ENCODE data around the gene RIMS1. TPM values are rescaled to one million over a fixed set of nuclear protein-coding genes. Genes with fewer than 3 reads are reported as not detected.
A peak's percentile ranks its signal among the peaks of the same experiment; 100 is the strongest.

The RIMS1 gene
- total RNA-seq, 1 experiment from 2014 or later, result 1.1 TPM

DNA sequence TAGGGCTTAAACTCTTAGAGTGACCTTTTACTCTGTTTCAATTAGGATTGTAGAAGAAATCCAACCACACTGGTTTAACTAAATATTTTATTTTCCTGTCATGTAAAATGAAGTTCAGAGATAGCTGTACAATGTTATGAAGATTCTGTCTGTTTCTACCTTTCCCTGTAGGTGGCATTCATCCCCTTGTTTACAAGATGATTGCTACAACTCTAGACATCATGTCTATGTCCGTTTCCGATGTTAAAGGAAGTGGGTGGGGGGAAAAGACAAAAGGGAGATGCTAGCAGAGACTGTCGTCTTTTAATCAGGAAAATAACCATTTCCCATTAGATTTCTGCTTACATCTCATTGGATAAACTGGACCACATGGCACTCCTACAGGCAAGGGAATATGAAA, 30.9 kb upstream of the RIMS1 start (continued):
- TF ChIP-seq, protein P1, sequence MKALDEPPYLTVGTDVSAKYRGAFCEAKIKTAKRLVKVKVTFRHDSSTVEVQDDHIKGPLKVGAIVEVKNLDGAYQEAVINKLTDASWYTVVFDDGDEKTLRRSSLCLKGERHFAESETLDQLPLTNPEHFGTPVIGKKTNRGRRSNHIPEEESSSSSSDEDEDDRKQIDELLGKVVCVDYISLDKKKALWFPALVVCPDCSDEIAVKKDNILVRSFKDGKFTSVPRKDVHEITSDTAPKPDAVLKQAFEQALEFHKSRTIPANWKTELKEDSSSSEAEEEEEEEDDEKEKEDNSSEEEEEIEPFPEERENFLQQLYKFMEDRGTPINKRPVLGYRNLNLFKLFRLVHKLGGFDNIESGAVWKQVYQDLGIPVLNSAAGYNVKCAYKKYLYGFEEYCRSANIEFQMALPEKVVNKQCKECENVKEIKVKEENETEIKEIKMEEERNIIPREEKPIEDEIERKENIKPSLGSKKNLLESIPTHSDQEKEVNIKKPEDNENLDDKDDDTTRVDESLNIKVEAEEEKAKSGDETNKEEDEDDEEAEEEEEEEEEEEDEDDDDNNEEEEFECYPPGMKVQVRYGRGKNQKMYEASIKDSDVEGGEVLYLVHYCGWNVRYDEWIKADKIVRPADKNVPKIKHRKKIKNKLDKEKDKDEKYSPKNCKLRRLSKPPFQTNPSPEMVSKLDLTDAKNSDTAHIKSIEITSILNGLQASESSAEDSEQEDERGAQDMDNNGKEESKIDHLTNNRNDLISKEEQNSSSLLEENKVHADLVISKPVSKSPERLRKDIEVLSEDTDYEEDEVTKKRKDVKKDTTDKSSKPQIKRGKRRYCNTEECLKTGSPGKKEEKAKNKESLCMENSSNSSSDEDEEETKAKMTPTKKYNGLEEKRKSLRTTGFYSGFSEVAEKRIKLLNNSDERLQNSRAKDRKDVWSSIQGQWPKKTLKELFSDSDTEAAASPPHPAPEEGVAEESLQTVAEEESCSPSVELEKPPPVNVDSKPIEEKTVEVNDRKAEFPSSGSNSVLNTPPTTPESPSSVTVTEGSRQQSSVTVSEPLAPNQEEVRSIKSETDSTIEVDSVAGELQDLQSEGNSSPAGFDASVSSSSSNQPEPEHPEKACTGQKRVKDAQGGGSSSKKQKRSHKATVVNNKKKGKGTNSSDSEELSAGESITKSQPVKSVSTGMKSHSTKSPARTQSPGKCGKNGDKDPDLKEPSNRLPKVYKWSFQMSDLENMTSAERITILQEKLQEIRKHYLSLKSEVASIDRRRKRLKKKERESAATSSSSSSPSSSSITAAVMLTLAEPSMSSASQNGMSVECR (CRISPR knock-in tag; IDR thresholded peaks at IDR 0.05; ENCODE audit: borderline replicate concordance), result no peak
- TF ChIP-seq OVOL2 (CRISPR knock-in tag; IDR thresholded peaks at IDR 0.05; ENCODE audit: borderline replicate concordance) (no peak), ETV6 (CRISPR knock-in tag; IDR thresholded peaks at IDR 0.05) (no peak)
- TF ChIP-seq, protein P2, sequence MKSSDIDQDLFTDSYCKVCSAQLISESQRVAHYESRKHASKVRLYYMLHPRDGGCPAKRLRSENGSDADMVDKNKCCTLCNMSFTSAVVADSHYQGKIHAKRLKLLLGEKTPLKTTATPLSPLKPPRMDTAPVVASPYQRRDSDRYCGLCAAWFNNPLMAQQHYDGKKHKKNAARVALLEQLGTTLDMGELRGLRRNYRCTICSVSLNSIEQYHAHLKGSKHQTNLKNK (CRISPR knock-in tag; IDR thresholded peaks at IDR 0.05), result no peak
- TF ChIP-seq, protein P3, sequence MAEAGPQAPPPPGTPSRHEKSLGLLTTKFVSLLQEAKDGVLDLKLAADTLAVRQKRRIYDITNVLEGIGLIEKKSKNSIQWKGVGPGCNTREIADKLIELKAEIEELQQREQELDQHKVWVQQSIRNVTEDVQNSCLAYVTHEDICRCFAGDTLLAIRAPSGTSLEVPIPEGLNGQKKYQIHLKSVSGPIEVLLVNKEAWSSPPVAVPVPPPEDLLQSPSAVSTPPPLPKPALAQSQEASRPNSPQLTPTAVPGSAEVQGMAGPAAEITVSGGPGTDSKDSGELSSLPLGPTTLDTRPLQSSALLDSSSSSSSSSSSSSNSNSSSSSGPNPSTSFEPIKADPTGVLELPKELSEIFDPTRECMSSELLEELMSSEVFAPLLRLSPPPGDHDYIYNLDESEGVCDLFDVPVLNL (CRISPR knock-in tag; IDR thresholded peaks at IDR 0.05; ENCODE audit: borderline replicate concordance, low read depth), result no peak

DNA sequence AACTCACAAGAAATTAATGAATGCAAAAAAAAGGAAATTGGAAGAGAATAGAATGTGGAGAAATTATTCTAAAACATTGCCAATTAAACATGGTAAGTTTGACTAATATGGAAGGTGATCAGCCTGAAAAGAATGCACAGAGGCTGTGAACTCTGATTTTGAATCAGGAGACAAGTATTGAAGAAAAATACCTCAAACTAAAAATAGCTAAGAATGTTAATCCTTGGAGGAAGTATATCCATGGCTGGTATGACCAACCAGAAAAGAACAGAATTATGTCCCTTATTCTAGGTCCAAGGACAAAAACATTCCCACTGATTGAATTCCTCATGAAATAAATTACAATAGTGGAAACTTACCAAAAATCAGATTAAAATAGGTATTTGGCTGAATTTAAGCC, 7.3 kb upstream of the RIMS1 start:
- Mint-ChIP-seq H3K27ac (no peak overlapping the region), H3K27me3 (ENCODE audit: low read depth) (peaks cover 6% of the 10 kb centered on the region), H3K4me1 (no peaks in the 10 kb centered on the region), H3K9me3 (no peaks in the 10 kb centered on the region), H3K36me3 (no peaks in the 10 kb centered on the region), H3K4me3 (no peak overlapping the region)
- ChIA-PET CTCF (no interaction called here), POLR2A (no interaction called here)
- TF ChIP-seq ZNF121 (CRISPR knock-in tag; IDR thresholded peaks at IDR 0.05) (no peak), ZNF232 (CRISPR knock-in tag; IDR thresholded peaks at IDR 0.05) (no peak), ZNF416 (CRISPR knock-in tag; IDR thresholded peaks at IDR 0.05) (no peak)
- TF ChIP-seq, protein P4, sequence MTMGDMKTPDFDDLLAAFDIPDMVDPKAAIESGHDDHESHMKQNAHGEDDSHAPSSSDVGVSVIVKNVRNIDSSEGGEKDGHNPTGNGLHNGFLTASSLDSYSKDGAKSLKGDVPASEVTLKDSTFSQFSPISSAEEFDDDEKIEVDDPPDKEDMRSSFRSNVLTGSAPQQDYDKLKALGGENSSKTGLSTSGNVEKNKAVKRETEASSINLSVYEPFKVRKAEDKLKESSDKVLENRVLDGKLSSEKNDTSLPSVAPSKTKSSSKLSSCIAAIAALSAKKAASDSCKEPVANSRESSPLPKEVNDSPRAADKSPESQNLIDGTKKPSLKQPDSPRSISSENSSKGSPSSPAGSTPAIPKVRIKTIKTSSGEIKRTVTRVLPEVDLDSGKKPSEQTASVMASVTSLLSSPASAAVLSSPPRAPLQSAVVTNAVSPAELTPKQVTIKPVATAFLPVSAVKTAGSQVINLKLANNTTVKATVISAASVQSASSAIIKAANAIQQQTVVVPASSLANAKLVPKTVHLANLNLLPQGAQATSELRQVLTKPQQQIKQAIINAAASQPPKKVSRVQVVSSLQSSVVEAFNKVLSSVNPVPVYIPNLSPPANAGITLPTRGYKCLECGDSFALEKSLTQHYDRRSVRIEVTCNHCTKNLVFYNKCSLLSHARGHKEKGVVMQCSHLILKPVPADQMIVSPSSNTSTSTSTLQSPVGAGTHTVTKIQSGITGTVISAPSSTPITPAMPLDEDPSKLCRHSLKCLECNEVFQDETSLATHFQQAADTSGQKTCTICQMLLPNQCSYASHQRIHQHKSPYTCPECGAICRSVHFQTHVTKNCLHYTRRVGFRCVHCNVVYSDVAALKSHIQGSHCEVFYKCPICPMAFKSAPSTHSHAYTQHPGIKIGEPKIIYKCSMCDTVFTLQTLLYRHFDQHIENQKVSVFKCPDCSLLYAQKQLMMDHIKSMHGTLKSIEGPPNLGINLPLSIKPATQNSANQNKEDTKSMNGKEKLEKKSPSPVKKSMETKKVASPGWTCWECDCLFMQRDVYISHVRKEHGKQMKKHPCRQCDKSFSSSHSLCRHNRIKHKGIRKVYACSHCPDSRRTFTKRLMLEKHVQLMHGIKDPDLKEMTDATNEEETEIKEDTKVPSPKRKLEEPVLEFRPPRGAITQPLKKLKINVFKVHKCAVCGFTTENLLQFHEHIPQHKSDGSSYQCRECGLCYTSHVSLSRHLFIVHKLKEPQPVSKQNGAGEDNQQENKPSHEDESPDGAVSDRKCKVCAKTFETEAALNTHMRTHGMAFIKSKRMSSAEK (CRISPR knock-in tag; IDR thresholded peaks at IDR 0.05; ENCODE audit: borderline replicate concordance), result no peak
- no peak for ATAC-seq
- DNase-seq (ENCODE audit: low spot score), result no peak

DNA sequence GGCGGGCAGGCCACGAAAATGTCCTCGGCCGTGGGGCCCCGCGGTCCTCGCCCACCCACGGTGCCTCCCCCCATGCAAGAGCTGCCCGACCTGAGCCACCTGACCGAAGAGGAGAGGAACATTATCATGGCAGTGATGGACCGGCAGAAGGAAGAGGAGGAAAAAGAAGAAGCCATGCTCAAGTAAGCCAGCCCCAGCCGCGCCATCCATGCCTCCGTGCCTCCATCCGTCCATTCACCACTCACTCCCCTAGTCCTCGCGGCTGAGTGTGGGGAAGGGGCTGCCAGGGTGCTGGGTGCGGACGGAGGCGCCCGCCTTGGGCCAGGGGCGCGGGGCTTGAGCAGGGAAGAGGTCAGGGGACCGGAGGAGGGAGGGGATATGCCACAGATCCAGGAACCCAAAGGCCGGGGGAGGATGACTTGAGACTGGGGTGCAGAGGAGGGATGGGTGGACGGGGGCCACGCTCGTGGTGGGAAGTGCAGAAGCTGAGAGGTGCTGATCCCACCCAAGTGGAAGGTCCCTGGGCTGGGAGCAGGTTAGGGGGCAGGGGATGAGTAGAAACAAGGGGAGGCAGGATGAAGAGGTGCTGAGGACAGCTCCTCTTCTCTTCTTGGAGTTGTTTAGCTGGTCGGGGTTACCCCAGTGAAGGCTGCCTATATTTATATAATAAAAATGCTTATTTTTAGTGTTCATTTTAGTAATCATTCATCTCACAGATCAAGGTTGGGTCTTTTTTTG, 825 bp downstream of the RIMS1 start:
- Mint-ChIP-seq H3K36me3 (no peaks in the 10 kb centered on the region), H3K4me3 (peak overlapping the region; percentile 88), H3K27me3 (ENCODE audit: low read depth) (peaks cover 40% of the 10 kb centered on the region), H3K27ac (no peak overlapping the region), H3K9me3 (no peaks in the 10 kb centered on the region), H3K4me1 (no peaks in the 10 kb centered on the region; the same call in 1 of the 2 replicates)
- POLR2A ChIA-PET, result no interaction called here
- TF ChIP-seq FOXP1 (CRISPR knock-in tag; IDR thresholded peaks at IDR 0.05; ENCODE audit: borderline replicate concordance), result no peak
- TF ChIP-seq CREB1 (CRISPR knock-in tag; IDR thresholded peaks at IDR 0.05), result 0 out of 2 replicates have a peak, but pooled peaks have one; percentile 33
- TF ChIP-seq, protein P5, sequence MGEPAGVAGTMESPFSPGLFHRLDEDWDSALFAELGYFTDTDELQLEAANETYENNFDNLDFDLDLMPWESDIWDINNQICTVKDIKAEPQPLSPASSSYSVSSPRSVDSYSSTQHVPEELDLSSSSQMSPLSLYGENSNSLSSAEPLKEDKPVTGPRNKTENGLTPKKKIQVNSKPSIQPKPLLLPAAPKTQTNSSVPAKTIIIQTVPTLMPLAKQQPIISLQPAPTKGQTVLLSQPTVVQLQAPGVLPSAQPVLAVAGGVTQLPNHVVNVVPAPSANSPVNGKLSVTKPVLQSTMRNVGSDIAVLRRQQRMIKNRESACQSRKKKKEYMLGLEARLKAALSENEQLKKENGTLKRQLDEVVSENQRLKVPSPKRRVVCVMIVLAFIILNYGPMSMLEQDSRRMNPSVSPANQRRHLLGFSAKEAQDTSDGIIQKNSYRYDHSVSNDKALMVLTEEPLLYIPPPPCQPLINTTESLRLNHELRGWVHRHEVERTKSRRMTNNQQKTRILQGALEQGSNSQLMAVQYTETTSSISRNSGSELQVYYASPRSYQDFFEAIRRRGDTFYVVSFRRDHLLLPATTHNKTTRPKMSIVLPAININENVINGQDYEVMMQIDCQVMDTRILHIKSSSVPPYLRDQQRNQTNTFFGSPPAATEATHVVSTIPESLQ (CRISPR knock-in tag; IDR thresholded peaks at IDR 0.05), result no peak
- TF ChIP-seq JAZF1 (CRISPR knock-in tag; IDR thresholded peaks at IDR 0.05), result no peak
- TF ChIP-seq, protein P3 (CRISPR knock-in tag; IDR thresholded peaks at IDR 0.05; ENCODE audit: borderline replicate concordance, low read depth), result no peak
- TF ChIP-seq, protein P6, sequence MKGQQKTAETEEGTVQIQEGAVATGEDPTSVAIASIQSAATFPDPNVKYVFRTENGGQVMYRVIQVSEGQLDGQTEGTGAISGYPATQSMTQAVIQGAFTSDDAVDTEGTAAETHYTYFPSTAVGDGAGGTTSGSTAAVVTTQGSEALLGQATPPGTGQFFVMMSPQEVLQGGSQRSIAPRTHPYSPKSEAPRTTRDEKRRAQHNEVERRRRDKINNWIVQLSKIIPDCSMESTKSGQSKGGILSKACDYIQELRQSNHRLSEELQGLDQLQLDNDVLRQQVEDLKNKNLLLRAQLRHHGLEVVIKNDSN (CRISPR knock-in tag; IDR thresholded peaks at IDR 0.05), result 0 out of 2 replicates have a peak, but pooled peaks have one; percentile 13
- TF ChIP-seq ZNF138 (CRISPR knock-in tag; conservative IDR thresholded peaks at IDR 0.05), result no peak
- TF ChIP-seq, protein P7, sequence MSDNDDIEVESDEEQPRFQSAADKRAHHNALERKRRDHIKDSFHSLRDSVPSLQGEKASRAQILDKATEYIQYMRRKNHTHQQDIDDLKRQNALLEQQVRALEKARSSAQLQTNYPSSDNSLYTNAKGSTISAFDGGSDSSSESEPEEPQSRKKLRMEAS (CRISPR knock-in tag; IDR thresholded peaks at IDR 0.05), result 0 out of 2 replicates have a peak, but pooled peaks have one; percentile 45
- 0 out of 2 replicates have a peak, but pooled peaks have one; percentile 27 for TF ChIP-seq TP53 (CRISPR knock-in tag; IDR thresholded peaks at IDR 0.05)
- CTCF ChIA-PET, result no interaction called here
- ATAC-seq, result peak; percentile 55
- DNase-seq (ENCODE audit: low spot score), result peak; percentile 26

Measured in WTC11 (cell line).